DOHH2 (cell line): ENCODE data around the gene GSG1L.

Experiments
- CTCF ChIP-seq: fragments of 200-600 bp; sonication (generic); IDR thresholded peaks from one replicate; pipeline ENCODE4 v1.5.1; 2014; ENCODE audit warnings: antibody characterized with exemption, mild to moderate bottlenecking, low read depth, low read length; ENCODE audit not compliant: poor library complexity, severe bottlenecking
- EZH2phosphoT487 ChIP-seq: fragments of 200-600 bp; sonication (generic); IDR thresholded peaks from 2 replicates; pipeline ENCODE4 v1.6.1; 2017; ENCODE audit warnings: borderline replicate concordance, mild to moderate bottlenecking, antibody characterized with exemption, low read length, moderate library complexity, mixed read lengths

- TF ChIP-seq CTCF (no peak), EZH2phosphoT487 (no peak)
Measured at GRCh38 chr16:27890866-27891265, 172.6 kb downstream of the GSG1L start.
